ENCODE results near the gene BORCS8. TPM values are rescaled to one million over a fixed set of nuclear protein-coding genes. Genes with fewer than 3 reads are reported as not detected.

The BORCS8 gene
- total RNA-seq, 1 donor from 2014 or later: 33.9 TPM

- H3K27me3 Mint-ChIP-seq: no peaks in the 10 kb centered on the region
- DNase-seq (ENCODE audit: low spot score, unreplicated experiment): no peak
- H3K27ac Mint-ChIP-seq: peak overlapping the region; percentile 97
- peaks cover 4% of the 10 kb centered on the region for H3K36me3 Mint-ChIP-seq (ENCODE audit: insufficient read depth)
- no peaks in the 10 kb centered on the region for H3K9me3 Mint-ChIP-seq (ENCODE audit: low read depth)
- peaks cover 14% of the 10 kb centered on the region for H3K4me1 Mint-ChIP-seq (ENCODE audit: low read depth)
- peak overlapping the region; percentile 98 for H3K4me3 Mint-ChIP-seq (ENCODE audit: low read depth)
- TF ChIP-seq CTCF (IDR thresholded peaks at IDR 0.05; ENCODE audit: unreplicated experiment): no peak
Measured at GRCh38 chr19:19191768-19192077, 229 bp downstream of the BORCS8 start.

- no peak overlapping the region for H3K4me3 Mint-ChIP-seq (ENCODE audit: low read depth)
- H3K9me3 Mint-ChIP-seq (ENCODE audit: low read depth): no peaks in the 10 kb centered on the region
- peaks cover 13% of the 10 kb centered on the region for H3K36me3 Mint-ChIP-seq (ENCODE audit: insufficient read depth)
- no peaks in the 10 kb centered on the region for H3K27me3 Mint-ChIP-seq
- DNase-seq (ENCODE audit: low spot score, unreplicated experiment): no peak
- no peak for TF ChIP-seq CTCF (IDR thresholded peaks at IDR 0.05; ENCODE audit: unreplicated experiment)
- peaks cover 7% of the 10 kb centered on the region for H3K4me1 Mint-ChIP-seq (ENCODE audit: low read depth)
- no peak overlapping the region for H3K27ac Mint-ChIP-seq
Measured at GRCh38 chr19:19186742-19187141, 5.2 kb downstream of the BORCS8 start.

DNA sequence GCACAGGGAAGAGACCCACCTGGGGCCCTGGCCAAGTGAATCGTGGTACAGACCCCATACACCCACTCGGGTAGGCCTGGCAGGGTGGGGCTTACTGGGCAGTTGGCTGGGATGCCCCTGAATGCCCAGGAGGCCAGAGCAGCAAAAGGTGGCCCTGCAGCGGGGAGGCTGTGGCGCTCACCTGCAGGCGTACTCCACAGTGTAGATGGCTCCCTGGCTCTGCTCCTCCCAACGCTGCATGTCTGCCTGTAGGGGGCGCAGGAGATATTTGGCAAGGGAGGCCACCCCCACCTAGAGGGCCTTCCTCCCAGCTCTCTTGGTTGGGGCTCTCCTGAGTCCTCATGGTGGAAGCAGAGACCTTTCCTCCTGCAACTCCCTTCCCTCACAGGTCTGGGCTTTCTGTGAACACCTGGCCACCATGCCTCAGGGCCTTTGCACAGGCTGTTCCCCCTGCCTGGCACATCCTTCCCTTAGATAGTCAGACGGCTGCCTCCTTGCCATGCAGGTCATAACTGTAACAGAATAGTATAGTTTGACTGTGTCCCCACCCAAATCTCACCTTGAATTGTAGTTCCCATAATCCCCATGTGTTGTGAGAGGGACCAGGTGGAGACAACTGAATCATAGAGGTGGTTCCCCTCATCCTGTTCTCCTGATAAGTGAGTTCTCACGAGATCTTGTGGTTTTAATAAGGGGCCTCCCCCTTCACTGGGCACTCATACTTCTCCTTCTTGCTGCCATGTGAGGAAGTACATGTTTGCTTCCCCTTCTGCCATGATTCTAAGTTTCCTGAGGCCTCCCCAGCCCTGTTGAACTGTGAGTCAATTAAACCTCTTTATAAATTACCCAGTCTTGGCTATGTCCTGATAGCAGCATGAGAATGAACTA is 5.9 kb downstream of the BORCS8 start:
- H3K27me3 Mint-ChIP-seq: no peaks in the 10 kb centered on the region
- H3K27ac Mint-ChIP-seq: peak overlapping the region; percentile 55
- H3K4me1 Mint-ChIP-seq (ENCODE audit: low read depth): peaks cover 2% of the 10 kb centered on the region
- DNase-seq (ENCODE audit: low spot score, unreplicated experiment): peak; percentile 31
- no peaks in the 10 kb centered on the region for H3K9me3 Mint-ChIP-seq (ENCODE audit: low read depth)
- H3K4me3 Mint-ChIP-seq (ENCODE audit: low read depth): no peak overlapping the region
- TF ChIP-seq CTCF (IDR thresholded peaks at IDR 0.05; ENCODE audit: unreplicated experiment): peak; percentile 67
- H3K36me3 Mint-ChIP-seq (ENCODE audit: insufficient read depth): peaks cover 15% of the 10 kb centered on the region

- no peaks in the 10 kb centered on the region for H3K9me3 Mint-ChIP-seq (ENCODE audit: low read depth)
Measured at GRCh38 chr19:19181488-19181998, 10.4 kb downstream of the BORCS8 start.

More at GRCh38 chr19:19181488-19181998, 10.4 kb downstream of the BORCS8 start:
- TF ChIP-seq CTCF (IDR thresholded peaks at IDR 0.05; ENCODE audit: unreplicated experiment): no peak
- no peak for DNase-seq (ENCODE audit: low spot score, unreplicated experiment)
- Mint-ChIP-seq H3K27ac (no peak overlapping the region), H3K4me3 (ENCODE audit: low read depth) (no peak overlapping the region), H3K36me3 (ENCODE audit: insufficient read depth) (peaks cover 16% of the 10 kb centered on the region), H3K27me3 (no peaks in the 10 kb centered on the region), H3K4me1 (ENCODE audit: low read depth) (no peaks in the 10 kb centered on the region)

Measured in progenitor cell of endocrine pancreas (in vitro differentiated cells).